RPMI7951 (cell line): Measurements from ENCODE around the gene PRADC1. TPM values are rescaled to one million over a fixed set of nuclear protein-coding genes. Genes with fewer than 3 reads are reported as not detected.
"Not testable (repeated sequence)": the region's sequence is repeated elsewhere in the genome, so short reads cannot be mapped to it uniquely, and the experiment has no call there.

ENCODE experiments used
- DNase-seq: peaks from one replicate; pipeline ENCODE4 v3.0.0-alpha.2; 2012; ENCODE audit warnings: low read depth
- total RNA-seq: library from RNA; depleted of rRNA; stranded (reverse); fragments of >200 nt; shearing (Covaris generic); gene quantifications from 2 replicates; pipeline ENCODE4 v1.2.3, GENCODE V29; 2014; rRNA removed

The PRADC1 gene
- 43.6 and 52.7 TPM in 2 replicates for total RNA-seq

- DNase-seq = peak; percentile 100
Observed at GRCh38 chr2:73233154-73233931, at the start of gene PRADC1. PRADC1 (minus strand) TSS chr2:73233239; CDS start chr2:73233160, 79 bp downstream.

- peak; percentile 36 for DNase-seq
Observed at GRCh38 chr2:73281244-73281643, 48.2 kb upstream of the PRADC1 start.

GRCh38 chr2:73279852-73280251, 46.8 kb upstream of the PRADC1 start:
- no peak for DNase-seq

- no peak for DNase-seq
Observed at GRCh38 chr2:73272270-73272669, 39.2 kb upstream of the PRADC1 start.

- no peak for DNase-seq
Observed at GRCh38 chr2:73269686-73270465, 36.8 kb upstream of the PRADC1 start.

GRCh38 chr2:73268830-73269685, 36.0 kb upstream of the PRADC1 start:
- DNase-seq = no peak

- no peak for DNase-seq
Observed at GRCh38 chr2:73268366-73268829, 35.4 kb upstream of the PRADC1 start.

- DNase-seq = no peak
Observed at GRCh38 chr2:73267008-73267407, 34.0 kb upstream of the PRADC1 start.

- DNase-seq = no peak
Observed at GRCh38 chr2:73266061-73266901, 33.2 kb upstream of the PRADC1 start.

GRCh38 chr2:73265298-73266060, 32.4 kb upstream of the PRADC1 start:
- DNase-seq = no peak

GRCh38 chr2:73264783-73265182, 31.7 kb upstream of the PRADC1 start:
- no peak for DNase-seq

- DNase-seq = no peak
Observed at GRCh38 chr2:73264332-73264606, 31.2 kb upstream of the PRADC1 start.

GRCh38 chr2:73263540-73264331, 30.7 kb upstream of the PRADC1 start:
- no peak for DNase-seq

- not testable (repeated sequence) for DNase-seq
Observed at GRCh38 chr2:73262691-73263429, 29.8 kb upstream of the PRADC1 start.

GRCh38 chr2:73262108-73262651, 29.1 kb upstream of the PRADC1 start:
- no peak for DNase-seq

GRCh38 chr2:73260338-73260984, 27.4 kb upstream of the PRADC1 start:
- DNase-seq = peak; percentile 43

GRCh38 chr2:73259704-73260337, 26.8 kb upstream of the PRADC1 start:
- DNase-seq = no peak

GRCh38 chr2:73259276-73259675, 26.2 kb upstream of the PRADC1 start:
- DNase-seq = no peak
